Liver (tissue), 9 donors: ENCODE measurements around the gene HTR2B. TPM values are rescaled to one million over a fixed set of nuclear protein-coding genes. Genes with fewer than 3 reads are reported as not detected.
"Not testable (repeated sequence)": the region's sequence is repeated elsewhere in the genome, so short reads cannot be mapped to it uniquely, and the experiment has no call there.

Experiments
- DNase-seq: peaks from one replicate; pipeline ENCODE4 v3.0.0-alpha.2; 2017; ENCODE audit warnings: low spot score
- H3K27ac ChIP-seq, 2 donors: one replicate each; pipeline ENCODE4 v1.7.0; 2013; ENCODE audit warnings: inconsistent platforms in 2 of 2, low read length in 2 of 2, control low read depth in 1 of 2, low read depth in 1 of 2, mild to moderate bottlenecking in 1 of 2
- H3K27me3 ChIP-seq, 4 donors: one replicate each; pipeline versions ENCODE4 v1.6.1 to v1.7.0; 2013; ENCODE audit warnings: low read length in 3 of 4, inconsistent platforms in 1 of 4, mild to moderate bottlenecking in 1 of 4, moderate library complexity in 1 of 4; ENCODE audit not compliant: control insufficient read depth in 4 of 4, insufficient read depth in 4 of 4
- H3K36me3 ChIP-seq, 4 donors: one replicate each; pipeline versions ENCODE4 v1.6.1 to v1.7.0; 2013; ENCODE audit warnings: low read length in 3 of 4, mild to moderate bottlenecking in 3 of 4, low read depth in 1 of 4, moderate library complexity in 1 of 4; ENCODE audit not compliant: control insufficient read depth in 4 of 4, insufficient read depth in 3 of 4
- H3K4me1 ChIP-seq, 4 donors: one replicate each; pipeline versions ENCODE4 v1.6.1 to v1.7.0; 2013; ENCODE audit warnings: low read length in 3 of 4, mild to moderate bottlenecking in 3 of 4, moderate library complexity in 1 of 4; ENCODE audit not compliant: control insufficient read depth in 4 of 4, insufficient read depth in 4 of 4
- H3K4me3 ChIP-seq, 3 donors: one replicate each; pipeline versions ENCODE4 v1.6.1 to v1.7.0; 2013; ENCODE audit warnings: low read length in 3 of 3, control low read depth in 1 of 3, low read depth in 1 of 3, mild to moderate bottlenecking in 1 of 3
- H3K9ac ChIP-seq, 2 donors: one replicate each; pipeline ENCODE4 v1.7.0; 2013; ENCODE audit warnings: low read length in 2 of 2, mild to moderate bottlenecking in 2 of 2, moderate library complexity in 2 of 2, control low read depth in 1 of 2, low read depth in 1 of 2
- H3K9me3 ChIP-seq, 4 donors: one replicate each; pipeline versions ENCODE4 v1.6.1 to v1.7.0; 2013; ENCODE audit warnings: low read length in 3 of 4; ENCODE audit not compliant: control insufficient read depth in 4 of 4
- ATF3 ChIP-seq: IDR thresholded peaks from 2 replicates; pipeline ENCODE4 v1.6.1; 2016; ENCODE audit warnings: antibody characterized with exemption
- EGR1 ChIP-seq, 2 donors: IDR thresholded peaks; 2 replicates each; pipeline ENCODE4 v1.6.1; 2016 to 2018; ENCODE audit warnings: antibody characterized with exemption in 2 of 2, low read depth in 2 of 2
- FOXA1 ChIP-seq: IDR thresholded peaks from 2 replicates; pipeline ENCODE4 v1.6.1; 2016; ENCODE audit warnings: antibody characterized with exemption
- FOXA2 ChIP-seq: IDR thresholded peaks from 2 replicates; pipeline ENCODE4 v1.6.1; 2016; ENCODE audit warnings: antibody characterized with exemption
- GABPA ChIP-seq, 2 donors: IDR thresholded peaks in 1 of 2; conservative IDR thresholded peaks in 1 of 2; 2 replicates each; pipeline ENCODE4 v1.6.1; 2016; ENCODE audit warnings: antibody characterized with exemption in 2 of 2, mild to moderate bottlenecking in 1 of 2, moderate library complexity in 1 of 2
- HNF4A ChIP-seq, 2 donors: conservative IDR thresholded peaks; 2 replicates each; pipeline ENCODE4 v1.6.1; 2016; ENCODE audit warnings: antibody characterized with exemption in 2 of 2, mild to moderate bottlenecking in 2 of 2
- HNF4G ChIP-seq: IDR thresholded peaks from 2 replicates; pipeline ENCODE4 v1.6.1; 2016; ENCODE audit warnings: antibody characterized with exemption
- JUND ChIP-seq, 2 donors: IDR thresholded peaks; 2 replicates each; pipeline ENCODE4 v1.6.1; 2016; ENCODE audit warnings: antibody characterized with exemption in 2 of 2
- NR2F2 ChIP-seq: IDR thresholded peaks from 2 replicates; pipeline ENCODE4 v1.6.1; 2016; ENCODE audit warnings: antibody characterized with exemption
- RAD21 ChIP-seq, 2 donors: IDR thresholded peaks; 2 replicates each; pipeline ENCODE4 v1.6.1; 2016; ENCODE audit warnings: antibody characterized with exemption in 2 of 2, mild to moderate bottlenecking in 2 of 2
- REST ChIP-seq: IDR thresholded peaks from 2 replicates; pipeline ENCODE4 v1.6.1; 2016; ENCODE audit warnings: antibody characterized with exemption, mild to moderate bottlenecking
- RXRA ChIP-seq, 2 donors: IDR thresholded peaks; 2 replicates each; pipeline ENCODE4 v1.6.1; 2017 to 2018; ENCODE audit warnings: antibody characterized with exemption in 2 of 2, mild to moderate bottlenecking in 1 of 2
- SP1 ChIP-seq: IDR thresholded peaks from 2 replicates; pipeline ENCODE4 v1.6.1; 2018; ENCODE audit warnings: antibody characterized with exemption, mild to moderate bottlenecking
- TAF1 ChIP-seq: conservative IDR thresholded peaks from 2 replicates; pipeline ENCODE4 v1.6.1; 2016; ENCODE audit warnings: antibody characterized with exemption, mild to moderate bottlenecking
- YY1 ChIP-seq: IDR thresholded peaks from 2 replicates; pipeline ENCODE4 v1.6.1; 2016; ENCODE audit warnings: antibody characterized with exemption, mild to moderate bottlenecking
- WGBS: extraction: QIAGEN DNeasy Blood & Tissue Kit; methylation state at CpG from one replicate; pipeline ENCODE4 v1.1.7; 2013; 5-methylcytosine and 5-hydroxymethylcytosine counted together
- polyA plus RNA-seq, 2 donors: library from polyadenylated mRNA; stranded (reverse) in 1 of 2; unstranded in 1 of 2; fragments of 200-250 nt in 1 of 2; fragments of >200 nt in 1 of 2; fragmentation: Nextera tagmentation in 1 of 2; extraction: Ambion mirVana in 1 of 2; gene quantifications; one replicate each; pipeline versions ENCODE4 v1.2.1 to v1.2.3, GENCODE V29; 2013 to 2015
- total RNA-seq, 2 donors: library from RNA; depleted of rRNA; stranded (reverse); fragments of >200 nt; gene quantifications; one replicate each; pipeline ENCODE4 v1.2.3, GENCODE V29; 2014
- TF ChIP-seq, protein P1 (sequence below): fragments of 150-350 bp; IDR thresholded peaks from 2 replicates; pipeline ENCODE4 v1.5.1; 2017; ENCODE audit warnings: improper control_type of control experiment, low read depth, low read length; ENCODE audit not compliant: missing input control
- TF ChIP-seq, protein P2 (sequence below): IDR thresholded peaks from 2 replicates; pipeline ENCODE4 v1.6.1; 2016; ENCODE audit warnings: antibody characterized with exemption
- TF ChIP-seq, protein P3 (sequence below): IDR thresholded peaks from 2 replicates; pipeline ENCODE4 v1.6.1; 2016; ENCODE audit warnings: antibody characterized with exemption
- donor health status: healthy.
- donor health status: healthy.
- donor health status: healthy.
- donor health status: healthy.
- donor health status: healthy.

Gene HTR2B
- total and polyA plus RNA-seq, 4 donors, result 0.09 to 1.0 (median 0.63) TPM

- no peak for TF ChIP-seq FOXA1
- no peak for TF ChIP-seq FOXA2
- no peak for TF ChIP-seq RAD21 (IDR thresholded peaks at IDR 0.05)
Observed at GRCh38 chr2:231146665-231147064, 21.8 kb upstream of the HTR2B start (continued).

DNA sequence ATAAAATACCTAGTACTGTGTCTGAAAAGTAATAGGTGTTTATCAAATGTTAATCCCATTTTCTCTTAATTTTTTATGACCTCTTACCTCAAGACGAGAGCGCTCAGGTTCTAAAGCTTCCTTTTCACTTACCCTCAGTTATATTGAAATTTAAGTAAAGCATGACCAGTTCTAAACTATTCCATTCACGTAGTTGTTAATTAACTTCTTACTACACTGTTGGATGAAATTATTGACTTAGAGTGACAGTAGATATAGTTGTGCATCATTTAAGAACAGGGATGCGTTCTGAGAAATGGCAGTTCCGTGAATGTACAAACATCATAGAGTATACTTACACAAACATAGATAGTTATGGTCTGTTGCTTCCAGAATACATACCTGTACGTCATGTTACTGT lies 20.1 kb upstream of the HTR2B start:
- TF ChIP-seq, protein P1, sequence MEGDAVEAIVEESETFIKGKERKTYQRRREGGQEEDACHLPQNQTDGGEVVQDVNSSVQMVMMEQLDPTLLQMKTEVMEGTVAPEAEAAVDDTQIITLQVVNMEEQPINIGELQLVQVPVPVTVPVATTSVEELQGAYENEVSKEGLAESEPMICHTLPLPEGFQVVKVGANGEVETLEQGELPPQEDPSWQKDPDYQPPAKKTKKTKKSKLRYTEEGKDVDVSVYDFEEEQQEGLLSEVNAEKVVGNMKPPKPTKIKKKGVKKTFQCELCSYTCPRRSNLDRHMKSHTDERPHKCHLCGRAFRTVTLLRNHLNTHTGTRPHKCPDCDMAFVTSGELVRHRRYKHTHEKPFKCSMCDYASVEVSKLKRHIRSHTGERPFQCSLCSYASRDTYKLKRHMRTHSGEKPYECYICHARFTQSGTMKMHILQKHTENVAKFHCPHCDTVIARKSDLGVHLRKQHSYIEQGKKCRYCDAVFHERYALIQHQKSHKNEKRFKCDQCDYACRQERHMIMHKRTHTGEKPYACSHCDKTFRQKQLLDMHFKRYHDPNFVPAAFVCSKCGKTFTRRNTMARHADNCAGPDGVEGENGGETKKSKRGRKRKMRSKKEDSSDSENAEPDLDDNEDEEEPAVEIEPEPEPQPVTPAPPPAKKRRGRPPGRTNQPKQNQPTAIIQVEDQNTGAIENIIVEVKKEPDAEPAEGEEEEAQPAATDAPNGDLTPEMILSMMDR, result no peak
- TF ChIP-seq YY1 (no peak), EGR1 (IDR thresholded peaks at IDR 0.05; ENCODE audit: low read depth in 2 of 2) (no peak), GABPA (IDR thresholded peaks at IDR 0.05 in 1 of 2, conservative IDR thresholded peaks at IDR 0.05 in 1 of 2) (no peak), SP1 (no peak), JUND (IDR thresholded peaks at IDR 0.05) (no peak), FOXA1 (no peak), ATF3 (no peak), TAF1 (no peak), FOXA2 (no peak), HNF4G (no peak), REST (no peak), RXRA (IDR thresholded peaks at IDR 0.05) (no peak), NR2F2 (no peak), HNF4A (conservative IDR thresholded peaks at IDR 0.05) (no peak), RAD21 (IDR thresholded peaks at IDR 0.05) (no peak)
- TF ChIP-seq, protein P2, sequence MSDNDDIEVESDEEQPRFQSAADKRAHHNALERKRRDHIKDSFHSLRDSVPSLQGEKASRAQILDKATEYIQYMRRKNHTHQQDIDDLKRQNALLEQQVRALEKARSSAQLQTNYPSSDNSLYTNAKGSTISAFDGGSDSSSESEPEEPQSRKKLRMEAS, result no peak
- TF ChIP-seq, protein P3, sequence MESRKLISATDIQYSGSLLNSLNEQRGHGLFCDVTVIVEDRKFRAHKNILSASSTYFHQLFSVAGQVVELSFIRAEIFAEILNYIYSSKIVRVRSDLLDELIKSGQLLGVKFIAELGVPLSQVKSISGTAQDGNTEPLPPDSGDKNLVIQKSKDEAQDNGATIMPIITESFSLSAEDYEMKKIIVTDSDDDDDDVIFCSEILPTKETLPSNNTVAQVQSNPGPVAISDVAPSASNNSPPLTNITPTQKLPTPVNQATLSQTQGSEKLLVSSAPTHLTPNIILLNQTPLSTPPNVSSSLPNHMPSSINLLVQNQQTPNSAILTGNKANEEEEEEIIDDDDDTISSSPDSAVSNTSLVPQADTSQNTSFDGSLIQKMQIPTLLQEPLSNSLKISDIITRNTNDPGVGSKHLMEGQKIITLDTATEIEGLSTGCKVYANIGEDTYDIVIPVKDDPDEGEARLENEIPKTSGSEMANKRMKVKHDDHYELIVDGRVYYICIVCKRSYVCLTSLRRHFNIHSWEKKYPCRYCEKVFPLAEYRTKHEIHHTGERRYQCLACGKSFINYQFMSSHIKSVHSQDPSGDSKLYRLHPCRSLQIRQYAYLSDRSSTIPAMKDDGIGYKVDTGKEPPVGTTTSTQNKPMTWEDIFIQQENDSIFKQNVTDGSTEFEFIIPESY, result no peak
- no peak overlapping the region for H3K9ac ChIP-seq
- no peak overlapping the region for H3K4me3 ChIP-seq
- DNase-seq, result no peak
- WGBS, result 98% methylated on average over 6 of the region's 6 CpGs
- H3K27me3 ChIP-seq, result no peaks in the 10 kb centered on the region
- H3K9me3 ChIP-seq, result no peaks in the 10 kb centered on the region
- no peaks in the 10 kb centered on the region for H3K4me1 ChIP-seq
- H3K36me3 ChIP-seq, result peaks cover 6 to 19% (median 13%) of the 10 kb centered on the region in 4 donors
- no peak overlapping the region for H3K27ac ChIP-seq

DNA sequence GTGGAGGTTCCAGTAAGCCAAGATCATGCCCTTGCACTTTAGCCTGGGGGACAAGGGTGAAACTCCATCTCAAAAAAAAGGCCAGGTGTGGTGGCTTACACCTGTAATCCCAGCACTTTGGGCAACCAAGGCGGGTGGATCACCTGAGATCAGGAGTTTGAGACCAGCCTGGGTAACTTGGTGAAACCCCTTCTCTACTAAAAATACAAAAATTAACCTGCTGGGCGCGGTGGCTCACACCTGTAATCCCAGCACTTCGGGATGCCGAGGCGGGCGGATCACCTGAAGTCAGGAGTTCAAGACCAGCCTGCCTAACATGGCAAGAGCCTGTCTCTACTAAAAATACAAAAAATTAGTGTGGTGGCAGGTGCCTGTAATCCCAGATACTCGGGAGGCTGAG lies 16.0 kb upstream of the HTR2B start:
- not testable (repeated sequence) for H3K9me3 ChIP-seq, DNase-seq, H3K4me3 ChIP-seq, H3K4me1 ChIP-seq, H3K36me3 ChIP-seq, H3K27me3 ChIP-seq, H3K27ac ChIP-seq, H3K9ac ChIP-seq
- 98% methylated on average over 8 of the region's 8 CpGs for WGBS
